ENCODE results near the gene PTPRM. TPM values are rescaled to one million over a fixed set of nuclear protein-coding genes. Genes with fewer than 3 reads are reported as not detected.

Gene PTPRM
- total RNA-seq (2014; rRNA removed) (45.6 and 61.3 TPM in 2 replicates), Bru-seq, nascent RNA (percentile 77 among the genes with signal in this experiment), BruChase-seq, experiment 1, labeled RNA remaining after a 6-hour chase (percentile 63 among the genes with signal in this experiment), BruChase-seq, experiment 2, labeled RNA remaining after a 2-hour chase (percentile 69 among the genes with signal in this experiment)
- long read RNA-seq, partial matches to known transcripts, result 48 of 103 reads
- long read RNA-seq, other reads (novel, unspliced or antisense), result 54 of 103 reads

DNA sequence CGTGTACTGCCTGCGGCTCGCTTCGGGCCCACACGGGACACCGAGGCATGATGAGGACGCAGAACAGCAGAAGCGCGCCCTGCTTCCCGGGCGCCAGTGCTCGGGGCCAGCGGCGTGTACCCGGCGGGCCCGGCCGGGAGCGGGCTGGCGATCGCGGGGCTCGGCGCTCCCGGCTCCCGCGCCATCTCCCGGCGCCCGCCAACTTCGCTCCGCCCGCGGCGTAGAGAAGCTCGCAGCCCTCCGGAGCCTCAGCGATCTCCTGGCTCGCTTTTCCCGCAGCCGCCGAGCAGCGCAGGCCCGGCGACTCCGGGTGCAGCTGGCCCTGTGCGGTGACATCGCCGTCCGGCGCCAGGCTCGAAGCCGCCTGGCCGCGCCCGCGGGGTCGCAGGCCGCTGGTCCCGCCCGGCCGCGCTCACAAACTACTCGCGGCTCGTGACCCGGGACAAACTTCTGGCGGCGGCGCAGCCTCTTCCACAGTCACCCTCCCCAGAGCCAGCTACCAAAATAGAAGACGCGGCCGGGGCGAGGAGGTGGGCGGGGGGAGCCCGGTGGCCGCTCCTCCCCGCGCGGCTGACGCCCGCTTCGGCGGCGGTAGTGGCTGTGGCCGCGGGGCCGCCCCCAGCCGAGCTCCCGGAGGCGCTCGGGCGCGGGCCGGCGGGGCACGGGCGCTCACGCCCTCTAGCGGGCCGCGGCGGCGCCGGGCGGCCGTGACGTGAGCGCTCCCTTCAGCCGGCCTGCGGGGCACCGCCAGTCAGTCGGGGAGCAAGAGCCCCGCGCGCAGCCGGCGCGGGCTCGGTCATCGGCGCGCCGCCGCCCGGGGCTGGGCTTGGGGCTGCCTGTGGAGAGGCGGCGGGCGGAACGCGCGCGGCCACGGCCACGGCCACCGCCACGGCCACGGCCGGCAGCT, at the start of gene PTPRM:
Gene PTPRM, plus strand, starts transcription at position 750 of the 907 bp plus-strand sequence. CDS start 503 bp downstream, outside the sequence.
- Histone ChIP-seq H3K9me2 (replicated peaks; ENCODE audit: low read length) (no peaks in the 10 kb centered on the region), H3K27me3 (ENCODE audit: low read length) (no peaks in the 10 kb centered on the region), H3K9ac (ENCODE audit: low read length) (peak within 1 kb of the TSS; percentile 72), H4K20me1 (ENCODE audit: low read length) (no peaks in the 10 kb centered on the region), H3K36me3 (ENCODE audit: low read depth, low read length) (no peaks in the 10 kb centered on the region), H3K4me1 (ENCODE audit: insufficient read depth, low read length) (peaks cover 33% of the 10 kb centered on the region), H3K9me3 (ENCODE audit: low read length) (no peaks in the 10 kb centered on the region), H2AFZ (ENCODE audit: low read length) (peak within 1 kb of the TSS; percentile 86), H3K79me2 (ENCODE audit: low read length) (peaks cover 45% of the 10 kb centered on the region), H3K27ac (ENCODE audit: low read length) (peak within 1 kb of the TSS; percentile 33), H3K4me3 (ENCODE audit: low read length) (peak within 1 kb of the TSS; percentile 95), H3F3A (ENCODE audit: low read length, unreplicated experiment) (no peaks in the 10 kb centered on the region), H3K4me2 (ENCODE audit: low read length) (peak within 1 kb of the TSS; percentile 94)
- intact Hi-C loops (cut with micrococcal nuclease), result loop anchor here (1.0 to 10.0 kb wide), 5 partner anchors 62 to 358 kb away; no protein-coding TSS in a partner anchor
- CTCF ChIA-PET, result interaction anchor here (0.6 to 2.1 kb wide), 18 partner anchors 8 to 348 kb away, joined by 3 to 15 read pairs (median 4); no protein-coding TSS in a partner anchor
- no TSS peak for BruUV-seq (replicated peaks)
- TF ChIP-seq EZH2 (IDR thresholded peaks at IDR 0.05; ENCODE audit: low read length, unreplicated experiment) (no peak), EZH2phosphoT487 (IDR thresholded peaks at IDR 0.05; ENCODE audit: borderline replicate concordance, low read length) (no peak)
- TF ChIP-seq, protein P1, sequence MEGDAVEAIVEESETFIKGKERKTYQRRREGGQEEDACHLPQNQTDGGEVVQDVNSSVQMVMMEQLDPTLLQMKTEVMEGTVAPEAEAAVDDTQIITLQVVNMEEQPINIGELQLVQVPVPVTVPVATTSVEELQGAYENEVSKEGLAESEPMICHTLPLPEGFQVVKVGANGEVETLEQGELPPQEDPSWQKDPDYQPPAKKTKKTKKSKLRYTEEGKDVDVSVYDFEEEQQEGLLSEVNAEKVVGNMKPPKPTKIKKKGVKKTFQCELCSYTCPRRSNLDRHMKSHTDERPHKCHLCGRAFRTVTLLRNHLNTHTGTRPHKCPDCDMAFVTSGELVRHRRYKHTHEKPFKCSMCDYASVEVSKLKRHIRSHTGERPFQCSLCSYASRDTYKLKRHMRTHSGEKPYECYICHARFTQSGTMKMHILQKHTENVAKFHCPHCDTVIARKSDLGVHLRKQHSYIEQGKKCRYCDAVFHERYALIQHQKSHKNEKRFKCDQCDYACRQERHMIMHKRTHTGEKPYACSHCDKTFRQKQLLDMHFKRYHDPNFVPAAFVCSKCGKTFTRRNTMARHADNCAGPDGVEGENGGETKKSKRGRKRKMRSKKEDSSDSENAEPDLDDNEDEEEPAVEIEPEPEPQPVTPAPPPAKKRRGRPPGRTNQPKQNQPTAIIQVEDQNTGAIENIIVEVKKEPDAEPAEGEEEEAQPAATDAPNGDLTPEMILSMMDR (conservative IDR thresholded peaks at IDR 0.05; ENCODE audit: low read depth, low read length), result no peak
- POLR2A ChIA-PET (ENCODE audit: unreplicated experiment), result interaction anchor here (0.5 to 1.0 kb wide), 7 partner anchors 15 to 1698 kb away, joined by 3 to 10 read pairs (median 7); no protein-coding TSS in a partner anchor
- ATAC-seq, result peak; percentile 77
- DNase-seq, result peak; percentile 88

DNA sequence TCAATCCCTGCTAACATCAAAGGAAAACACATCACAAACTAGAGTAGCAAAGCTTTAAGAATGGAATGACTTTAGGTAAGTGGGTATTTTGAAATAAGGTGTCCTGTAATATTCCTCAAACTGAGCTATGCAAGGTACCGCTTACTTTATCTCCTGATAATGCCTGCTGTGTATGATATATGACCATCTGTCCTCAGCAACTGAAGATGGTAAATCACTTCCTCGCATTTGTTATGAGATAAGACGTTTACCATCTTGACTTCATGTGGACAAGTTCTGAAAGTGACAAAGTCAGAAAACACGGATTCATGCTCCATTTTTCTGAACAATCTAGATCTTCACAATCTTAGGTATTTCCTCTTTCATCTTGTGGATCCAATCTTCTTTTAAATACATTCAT, 49.3 kb upstream of the PTPRM start:
- ChIA-PET POLR2A (ENCODE audit: unreplicated experiment) (no interaction called here), CTCF (interaction anchor here (0.7 kb wide), 1 partner anchor 72 kb away, joined by 4 read pairs; no protein-coding TSS in a partner anchor)
- Histone ChIP-seq H3K9me3 (ENCODE audit: low read length) (no peaks in the 10 kb centered on the region), H3K4me1 (ENCODE audit: insufficient read depth, low read length) (no peaks in the 10 kb centered on the region), H4K20me1 (ENCODE audit: low read length) (no peaks in the 10 kb centered on the region), H3K79me2 (ENCODE audit: low read length) (no peaks in the 10 kb centered on the region), H3K27ac (ENCODE audit: low read length) (no peak overlapping the region), H3K9me2 (replicated peaks; ENCODE audit: low read length) (no peaks in the 10 kb centered on the region), H2AFZ (ENCODE audit: low read length) (no peak overlapping the region), H3K4me2 (ENCODE audit: low read length) (no peak overlapping the region), H3K4me3 (ENCODE audit: low read length) (no peak overlapping the region), H3F3A (ENCODE audit: low read length, unreplicated experiment) (no peaks in the 10 kb centered on the region), H3K9ac (ENCODE audit: low read length) (no peak overlapping the region), H3K36me3 (ENCODE audit: low read depth, low read length) (no peaks in the 10 kb centered on the region), H3K27me3 (ENCODE audit: low read length) (peaks cover 86% of the 10 kb centered on the region)
- TF ChIP-seq EZH2phosphoT487 (IDR thresholded peaks at IDR 0.05; ENCODE audit: borderline replicate concordance, low read length), result no peak
- TF ChIP-seq EZH2 (IDR thresholded peaks at IDR 0.05; ENCODE audit: low read length, unreplicated experiment), result no peak
- TF ChIP-seq, protein P1 (conservative IDR thresholded peaks at IDR 0.05; ENCODE audit: low read depth, low read length), result no peak
- ATAC-seq (no peak), DNase-seq (no peak)
- intact Hi-C loops (cut with micrococcal nuclease), result no loop called here
- no TSS peak for BruUV-seq (replicated peaks)
